Uterus (tissue), 4 donors: Measurements from ENCODE around the gene IGF2BP2. TPM values are rescaled to one million over a fixed set of nuclear protein-coding genes. Genes with fewer than 3 reads are reported as not detected.

Source experiments
- DNase-seq, 2 donors: peaks; one replicate each; pipeline ENCODE4 v3.0.0-alpha.2; 2019 to 2020
- H3K27ac ChIP-seq, 2 donors: fragments of 200-600 bp; sonication (generic); 1 replicate in 1 of 2; 2 replicates in 1 of 2; pipeline ENCODE4 v1.5.1; 2016 to 2018
- H3K27me3 ChIP-seq, 2 donors: fragments of 200-600 bp; sonication (generic); one replicate each; pipeline ENCODE4 v1.5.1; 2018 to 2019; ENCODE audit warnings: control low read depth in 1 of 2
- H3K36me3 ChIP-seq, 2 donors: fragments of 200-600 bp; sonication (generic); one replicate each; pipeline ENCODE4 v1.5.1; 2019; ENCODE audit warnings: control low read depth in 1 of 2
- H3K4me1 ChIP-seq, 2 donors: fragments of 200-600 bp; sonication (generic); one replicate each; pipeline ENCODE4 v1.5.1; 2018 to 2019; ENCODE audit warnings: control low read depth in 1 of 2
- H3K4me3 ChIP-seq, 2 donors: fragments of 200-600 bp; sonication (generic); 1 replicate in 1 of 2; 2 replicates in 1 of 2; pipeline ENCODE4 v1.5.1; 2018 to 2019; ENCODE audit warnings: mild to moderate bottlenecking in 1 of 2
- H3K9me3 ChIP-seq, 2 donors: fragments of 200-600 bp; sonication (generic); one replicate each; pipeline ENCODE4 v1.5.1; 2019; ENCODE audit warnings: control low read depth in 1 of 2
- CTCF ChIP-seq, 4 experiments: fragments of 200-600 bp in 2 of 4; fragments of 450-650 bp in 2 of 4; sonication (generic) in 2 of 4; IDR thresholded peaks; one replicate each; pipeline ENCODE4 v1.5.1; 2016 to 2019; ENCODE audit warnings: antibody characterized with exemption in 4 of 4, mild to moderate bottlenecking in 2 of 4, moderate library complexity in 1 of 4
- POLR2A ChIP-seq, 2 donors: fragments of 450-650 bp; IDR thresholded peaks; one replicate each; pipeline ENCODE4 v1.6.1; 2016; ENCODE audit warnings: antibody characterized with exemption in 2 of 2, mild to moderate bottlenecking in 1 of 2, moderate library complexity in 1 of 2
- intact Hi-C: fragments of 100-400 bp; cut with DNase I; formaldehyde crosslinking; loops from one replicate; pipeline ENCODE4 v1.15.1; 2023; ENCODE audit warnings: low total_unique reads
- total RNA-seq, 4 donors: library from RNA; depleted of rRNA in 3 of 4; stranded (reverse); fragments of >200 nt in 3 of 4; gene quantifications; one replicate each; pipeline versions ENCODE4 v1.1.0 to v1.2.4, GENCODE V29; 2014 to 2023
- donor health status: DM: yes; HTN: yes; CAD: no.

IGF2BP2 gene
- total RNA-seq, 4 donors from 2014 or later = 2.9 to 65.6 (median 13.1) TPM

DNA sequence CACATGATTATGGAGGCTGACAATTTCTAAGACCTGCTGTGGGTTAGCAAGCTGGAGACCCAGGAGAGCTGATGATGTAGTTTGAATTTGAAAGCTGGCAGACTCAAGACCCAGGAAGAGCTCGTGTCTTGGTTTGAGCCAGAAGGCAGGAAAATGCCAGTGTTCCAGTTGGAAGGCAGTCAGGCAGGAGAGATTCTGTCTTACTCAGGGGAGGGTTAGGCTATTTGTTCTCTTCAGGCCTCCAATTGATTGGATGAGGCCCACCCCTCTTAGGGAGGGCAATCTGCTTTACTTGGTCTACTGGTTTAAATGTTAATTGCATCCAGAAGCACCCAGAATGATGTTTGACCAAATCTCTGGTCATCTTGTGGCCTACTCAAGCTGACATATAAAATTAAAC, 40.4 kb upstream of the IGF2BP2 start:
- Histone ChIP-seq H3K4me1 (no peaks in the 10 kb centered on the region), H3K4me3 (no peak overlapping the region), H3K9me3 (no peaks in the 10 kb centered on the region), H3K36me3 (no peaks in the 10 kb centered on the region), H3K27ac (no peak overlapping the region), H3K27me3 (no peaks in the 10 kb centered on the region)
- intact Hi-C loops = no loop called here
- no peak for DNase-seq
- TF ChIP-seq CTCF (IDR thresholded peaks at IDR 0.05) (no peak), POLR2A (IDR thresholded peaks at IDR 0.05) (no peak)

GRCh38 chr3:185864767-185865166, 39.9 kb upstream of the IGF2BP2 start:
- Histone ChIP-seq H3K27ac (no peak overlapping the region), H3K27me3 (no peaks in the 10 kb centered on the region), H3K36me3 (no peaks in the 10 kb centered on the region), H3K9me3 (no peaks in the 10 kb centered on the region), H3K4me3 (no peak overlapping the region), H3K4me1 (no peaks in the 10 kb centered on the region)
- DNase-seq = no peak
- TF ChIP-seq POLR2A (IDR thresholded peaks at IDR 0.05) (no peak), CTCF (IDR thresholded peaks at IDR 0.05) (no peak)
- intact Hi-C loops = no loop called here

DNA sequence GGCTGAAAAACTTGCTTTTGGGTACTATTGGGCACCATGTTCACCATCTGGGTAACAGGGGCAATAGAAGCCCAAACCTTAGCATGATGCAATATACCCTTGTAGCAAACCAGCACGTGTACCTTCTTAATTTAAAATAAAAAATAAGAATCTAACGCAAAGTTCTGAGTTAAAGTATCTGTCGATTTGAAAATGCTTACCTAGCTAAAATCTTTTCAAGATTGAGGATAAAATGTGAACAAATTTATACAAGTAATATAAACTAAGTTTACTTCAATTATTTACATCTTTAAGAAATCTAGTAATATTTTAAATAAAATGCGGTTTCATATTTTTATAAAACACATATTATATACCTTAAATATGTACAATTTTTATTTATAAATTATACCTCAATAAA, 38.1 kb upstream of the IGF2BP2 start:
- H3K27ac ChIP-seq = no peak overlapping the region
- no peak for TF ChIP-seq POLR2A (IDR thresholded peaks at IDR 0.05)
- TF ChIP-seq CTCF (IDR thresholded peaks at IDR 0.05) = no peak

GRCh38 chr3:185859294-185859972, 34.6 kb upstream of the IGF2BP2 start:
- Histone ChIP-seq H3K4me3 (no peak overlapping the region), H3K9me3 (no peaks in the 10 kb centered on the region), H3K27ac (no peak overlapping the region), H3K4me1 (no peaks in the 10 kb centered on the region), H3K27me3 (no peaks in the 10 kb centered on the region), H3K36me3 (no peaks in the 10 kb centered on the region)
- no peak for TF ChIP-seq CTCF (IDR thresholded peaks at IDR 0.05)
- TF ChIP-seq POLR2A (IDR thresholded peaks at IDR 0.05) = no peak
- intact Hi-C loops = no loop called here
- no peak for DNase-seq

More for the DNA sequence above, 38.1 kb upstream of the IGF2BP2 start:
- intact Hi-C loops = no loop called here
- Histone ChIP-seq H3K4me3 (no peak overlapping the region), H3K9me3 (no peaks in the 10 kb centered on the region), H3K4me1 (no peaks in the 10 kb centered on the region), H3K36me3 (no peaks in the 10 kb centered on the region), H3K27me3 (no peaks in the 10 kb centered on the region)
- DNase-seq = no peak

DNA sequence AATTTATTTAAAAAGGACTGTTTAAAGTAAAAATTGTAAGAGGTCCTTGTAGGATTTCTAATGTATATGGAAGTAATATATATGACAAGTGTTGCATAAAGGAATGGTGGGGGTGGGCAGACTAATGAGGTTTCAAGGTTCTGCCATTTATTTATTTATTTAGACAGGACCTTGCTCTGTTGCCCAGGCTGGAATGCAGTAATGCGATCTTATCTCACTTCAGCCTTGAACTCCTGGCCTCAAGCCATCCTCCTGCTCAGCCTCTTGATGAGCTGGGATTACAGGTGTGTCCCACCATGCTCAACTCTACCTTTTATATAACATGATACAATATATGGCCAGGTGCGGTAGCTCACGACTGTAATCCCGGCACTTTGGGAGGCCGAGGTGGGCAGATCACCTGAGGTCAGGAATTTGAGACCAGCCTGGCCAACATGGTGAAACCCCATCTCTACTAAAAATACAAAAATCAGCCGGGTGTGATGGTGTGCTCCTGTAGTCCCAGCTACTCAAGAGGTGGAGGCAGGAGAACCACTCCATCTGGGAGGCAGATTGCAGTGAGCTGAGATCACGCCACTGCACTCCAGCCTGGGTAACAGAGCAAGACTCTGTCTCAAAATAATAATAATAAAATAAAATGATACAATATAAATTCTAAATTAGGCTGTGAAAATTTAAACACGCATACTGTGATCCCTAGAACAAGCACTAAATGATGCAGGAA, 33.8 kb upstream of the IGF2BP2 start:
- Histone ChIP-seq H3K36me3 (no peaks in the 10 kb centered on the region), H3K4me3 (no peak overlapping the region), H3K9me3 (no peaks in the 10 kb centered on the region), H3K27ac (no peak overlapping the region), H3K27me3 (no peaks in the 10 kb centered on the region), H3K4me1 (no peaks in the 10 kb centered on the region)
- TF ChIP-seq CTCF (IDR thresholded peaks at IDR 0.05) = no peak
- TF ChIP-seq POLR2A (IDR thresholded peaks at IDR 0.05) = no peak
- DNase-seq = no peak
- intact Hi-C loops = no loop called here
